HG03175 (cell line): ENCODE results near the gene ZNF658.
"Not testable (repeated sequence)": the region's sequence is repeated elsewhere in the genome, so short reads cannot be mapped to it uniquely, and the experiment has no call there.

Experiments
- ATAC-seq: cut with Tn5 transposase; IDR thresholded peaks from one replicate; pipeline ENCODE4 v1.9.1; 2021; ENCODE audit warnings: mild to moderate bottlenecking, moderate library complexity; ENCODE audit not compliant: unreplicated experiment

The ZNF658 gene

DNA sequence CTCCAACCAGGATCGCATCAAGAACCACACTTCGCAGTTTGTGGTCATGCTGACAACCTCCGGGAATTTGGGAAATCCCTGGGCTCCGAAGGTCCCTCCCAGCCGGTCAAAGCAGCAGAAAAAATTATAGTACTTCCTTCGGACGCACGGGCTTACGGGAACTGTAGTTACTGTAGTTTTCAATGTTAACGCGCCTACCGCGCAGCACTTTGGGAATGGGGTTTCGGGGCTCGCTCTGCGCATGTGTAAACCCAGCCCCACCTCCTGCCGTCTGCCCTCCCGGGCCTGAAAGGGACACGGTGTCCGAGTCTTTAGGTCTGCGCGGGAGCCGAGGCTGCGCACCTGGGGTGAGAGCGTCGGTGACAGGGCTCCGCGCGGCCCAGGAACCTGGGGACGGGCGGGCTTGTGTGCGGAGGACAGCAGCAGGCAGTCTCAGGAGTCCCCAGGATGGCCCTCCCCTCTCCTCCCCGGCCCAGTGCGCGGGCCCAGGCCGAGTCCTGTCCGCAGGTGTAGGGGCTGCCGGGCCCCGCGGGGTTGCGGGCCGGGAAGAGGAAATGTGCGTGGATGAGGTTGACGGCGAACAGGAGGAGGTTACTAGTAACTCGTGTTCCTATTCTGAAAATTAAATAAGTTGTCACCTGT, at the start of gene ZNF658:
ZNF658 (plus strand) TSS at position 236 of the 642 bp plus-strand sequence. CDS start 2,837 bp downstream, outside the sequence.
- ATAC-seq: peak; percentile 92

DNA sequence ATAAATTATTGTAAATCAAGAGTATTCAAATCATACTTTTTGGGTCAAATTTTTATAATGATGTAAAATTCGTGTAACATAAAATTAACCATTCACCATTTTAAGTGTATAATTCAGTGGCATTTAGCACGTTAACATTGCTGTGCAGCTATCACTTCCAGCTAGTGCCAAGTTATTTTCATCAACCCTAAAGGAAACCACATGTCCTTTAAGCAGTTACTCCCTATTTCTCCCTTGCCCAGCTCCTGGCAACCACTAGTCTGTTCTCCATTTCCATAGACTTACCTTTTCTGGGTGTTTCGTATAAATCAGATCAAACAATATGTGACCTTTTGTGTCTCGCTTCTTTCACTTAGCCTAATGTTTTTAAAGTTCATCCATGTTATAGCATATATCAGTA, 38.8 kb upstream of the ZNF658 start:
- not testable (repeated sequence) for ATAC-seq

DNA sequence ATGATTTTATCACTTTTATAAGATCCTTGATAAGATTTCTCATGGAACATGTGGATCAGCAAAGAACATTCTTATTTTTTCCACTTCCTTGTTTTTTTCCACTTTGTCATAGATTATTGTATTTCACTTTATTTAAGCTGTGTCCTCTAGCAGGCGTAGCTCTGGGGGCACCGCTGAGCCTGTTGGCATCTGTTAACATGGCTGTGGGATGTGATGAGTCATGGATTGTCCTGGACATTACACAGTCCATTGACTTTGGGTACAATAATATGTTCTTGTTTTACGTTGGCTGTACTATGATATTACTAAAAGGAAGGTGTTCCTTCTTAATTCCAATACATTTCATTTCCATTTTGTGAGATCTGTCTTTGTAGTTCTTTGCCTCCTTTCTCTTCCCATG, 31.9 kb upstream of the ZNF658 start:
- ATAC-seq: not testable (repeated sequence)

GRCh38 chr9:66880605-66881004, 19.9 kb upstream of the ZNF658 start:
- not testable (repeated sequence) for ATAC-seq

GRCh38 chr9:66881847-66882246, 18.7 kb upstream of the ZNF658 start:
- not testable (repeated sequence) for ATAC-seq

DNA sequence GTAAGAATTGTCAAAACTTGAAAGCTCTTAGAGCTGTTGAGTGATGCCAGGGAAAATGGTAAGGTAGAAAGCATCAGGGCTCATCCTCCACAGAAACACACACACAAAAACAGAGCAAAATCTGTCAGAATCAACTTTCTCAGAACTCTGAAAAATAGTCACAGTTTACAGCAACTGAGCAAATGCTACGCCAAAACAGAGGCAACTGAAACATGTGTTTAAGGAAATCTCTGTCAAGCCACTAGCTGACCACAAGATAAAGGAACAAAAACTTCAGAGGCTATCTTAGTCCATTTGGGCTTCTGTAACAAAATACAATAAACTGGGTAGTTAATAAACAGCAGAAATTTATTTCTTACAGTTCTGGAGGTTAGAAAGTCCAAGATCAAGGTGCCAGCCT, 10.2 kb upstream of the ZNF658 start:
- ATAC-seq: peak; percentile 92

GRCh38 chr9:66901141-66901540, 616 bp downstream of the ZNF658 start:
- peak; percentile 34 for ATAC-seq

DNA sequence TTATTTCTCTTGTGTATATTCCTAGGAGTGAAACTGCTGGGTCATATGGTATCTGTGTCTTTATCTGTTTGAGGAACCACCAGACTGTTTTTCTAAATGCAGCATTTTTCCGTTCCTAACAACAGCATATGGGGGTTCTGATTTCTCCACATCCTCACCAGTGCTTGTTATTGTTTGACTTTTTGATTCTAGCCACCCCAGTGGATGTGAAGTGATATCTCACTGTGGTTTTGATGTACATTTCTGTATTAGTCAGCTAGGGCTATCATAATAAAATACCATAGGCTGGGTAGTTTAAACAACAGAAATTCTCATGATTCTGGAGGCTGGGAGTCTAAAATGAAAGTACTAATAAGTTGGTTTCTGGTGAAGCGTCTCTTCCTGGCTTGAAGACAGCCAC, 9.0 kb downstream of the ZNF658 start:
- ATAC-seq: not testable (repeated sequence)

- not testable (repeated sequence) for ATAC-seq
Measured at GRCh38 chr9:66920072-66920471, 19.5 kb downstream of the ZNF658 start.

GRCh38 chr9:66936194-66936870, 35.8 kb downstream of the ZNF658 start:
- not testable (repeated sequence) for ATAC-seq

DNA sequence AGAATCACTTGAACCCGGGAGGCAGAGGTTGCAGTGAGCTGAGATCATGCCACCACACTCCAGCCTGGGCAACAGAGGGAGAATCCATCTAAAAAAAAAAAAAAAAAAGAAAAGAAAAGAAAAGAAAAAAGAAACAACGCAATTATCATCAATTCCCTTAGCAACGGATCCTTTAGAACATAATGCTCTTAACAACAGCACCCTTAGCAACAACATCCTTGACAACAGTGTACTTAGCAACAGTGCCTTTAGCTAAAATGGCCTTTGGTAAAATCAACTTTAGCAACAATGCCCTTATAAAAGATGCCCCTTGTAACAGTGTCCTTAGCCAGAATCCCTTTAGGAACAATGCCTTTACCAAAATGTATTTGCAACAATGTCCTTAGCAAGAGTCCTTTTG, 37.1 kb downstream of the ZNF658 start:
- ATAC-seq: not testable (repeated sequence)

DNA sequence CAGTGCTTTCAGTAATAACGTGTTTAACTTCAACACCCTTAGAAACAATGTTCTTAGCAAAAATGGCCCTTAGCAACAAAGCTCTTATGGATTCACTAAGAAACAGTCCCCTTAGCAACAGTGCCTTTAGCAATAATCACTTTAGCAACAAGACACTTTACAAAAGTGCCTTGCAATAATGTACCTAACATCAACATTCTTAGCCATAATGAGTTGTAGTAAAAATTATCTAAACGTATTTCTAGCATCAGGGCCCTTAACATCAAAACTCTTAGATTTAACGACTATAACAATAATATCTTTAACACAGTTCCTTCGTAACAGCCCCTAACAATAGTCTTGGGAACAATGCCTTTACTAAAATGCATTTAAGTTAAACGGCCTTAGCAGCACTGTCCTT, 37.8 kb downstream of the ZNF658 start:
- ATAC-seq: not testable (repeated sequence)

GRCh38 chr9:66939878-66940830, 39.6 kb downstream of the ZNF658 start:
- not testable (repeated sequence) for ATAC-seq

GRCh38 chr9:66942400-66943155, 42.1 kb downstream of the ZNF658 start:
- not testable (repeated sequence) for ATAC-seq

DNA sequence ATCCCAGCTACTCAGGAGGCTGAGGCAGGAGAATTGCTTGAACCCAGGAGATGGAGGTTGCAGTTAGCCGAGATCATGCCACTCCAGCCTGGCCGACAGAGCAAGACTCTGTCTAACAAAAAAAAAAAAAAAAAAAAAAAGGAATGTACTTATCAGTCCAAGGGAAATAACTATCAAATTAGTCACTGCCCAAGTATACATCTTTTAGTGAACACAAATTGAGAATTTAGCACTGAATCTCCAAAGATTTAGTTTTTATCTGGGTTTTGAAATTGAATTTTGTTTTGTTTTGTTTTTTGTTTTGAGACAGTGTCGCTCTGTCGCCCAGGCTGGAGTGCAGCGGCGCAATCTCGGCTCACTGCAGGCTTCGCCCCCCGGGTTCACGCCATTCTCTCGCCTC, 52.1 kb downstream of the ZNF658 start:
- ATAC-seq: not testable (repeated sequence)
